GM21381 (cell line): Measurements from ENCODE around the gene CACUL1.
A peak's percentile ranks its signal among the peaks of the same experiment; 100 is the strongest.

Source experiments
- ATAC-seq: cut with Tn5 transposase; IDR thresholded peaks from one replicate; pipeline ENCODE4 v1.9.1; 2021; ENCODE audit warnings: mild to moderate bottlenecking, moderate library complexity; ENCODE audit not compliant: unreplicated experiment

The CACUL1 gene

DNA sequence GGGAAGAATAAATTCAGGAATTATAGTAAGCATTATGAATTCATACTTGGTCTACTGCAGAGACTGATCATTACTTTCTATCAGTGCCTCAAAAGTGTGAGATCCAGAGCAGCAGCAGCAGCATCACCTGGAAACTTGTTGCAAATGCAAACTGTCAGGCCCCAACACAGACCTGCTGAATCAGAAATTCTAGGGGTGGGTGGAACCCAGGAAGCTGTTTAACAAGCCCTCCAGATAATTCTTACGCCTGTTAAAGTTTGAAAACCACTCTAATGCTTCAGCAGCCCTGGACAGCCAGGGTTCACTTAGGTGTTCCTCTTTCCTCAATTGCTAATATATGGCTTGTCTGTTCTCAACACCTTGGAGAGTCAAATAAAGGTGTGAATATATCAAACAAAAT, 19.5 kb downstream of the CACUL1 start:
- no peak for ATAC-seq

DNA sequence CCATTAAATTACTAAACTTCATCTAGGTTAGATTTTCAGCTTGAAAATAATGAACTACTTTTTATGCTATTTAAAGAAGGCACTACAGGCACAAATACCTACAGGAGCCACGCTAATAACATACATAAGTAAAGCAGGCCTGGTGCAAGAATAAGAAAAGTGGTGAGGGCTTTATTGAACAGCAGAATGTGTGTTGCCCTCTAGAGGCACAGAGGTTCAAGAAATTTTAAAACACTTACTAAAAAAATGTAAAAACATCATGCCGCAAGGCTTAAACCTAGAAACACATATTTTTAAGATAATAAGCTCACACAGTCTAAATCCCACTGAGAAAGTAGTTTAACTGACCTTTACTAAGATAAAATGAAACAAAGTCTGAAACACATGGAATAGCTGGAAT, 20.3 kb downstream of the CACUL1 start:
- no peak for ATAC-seq

DNA sequence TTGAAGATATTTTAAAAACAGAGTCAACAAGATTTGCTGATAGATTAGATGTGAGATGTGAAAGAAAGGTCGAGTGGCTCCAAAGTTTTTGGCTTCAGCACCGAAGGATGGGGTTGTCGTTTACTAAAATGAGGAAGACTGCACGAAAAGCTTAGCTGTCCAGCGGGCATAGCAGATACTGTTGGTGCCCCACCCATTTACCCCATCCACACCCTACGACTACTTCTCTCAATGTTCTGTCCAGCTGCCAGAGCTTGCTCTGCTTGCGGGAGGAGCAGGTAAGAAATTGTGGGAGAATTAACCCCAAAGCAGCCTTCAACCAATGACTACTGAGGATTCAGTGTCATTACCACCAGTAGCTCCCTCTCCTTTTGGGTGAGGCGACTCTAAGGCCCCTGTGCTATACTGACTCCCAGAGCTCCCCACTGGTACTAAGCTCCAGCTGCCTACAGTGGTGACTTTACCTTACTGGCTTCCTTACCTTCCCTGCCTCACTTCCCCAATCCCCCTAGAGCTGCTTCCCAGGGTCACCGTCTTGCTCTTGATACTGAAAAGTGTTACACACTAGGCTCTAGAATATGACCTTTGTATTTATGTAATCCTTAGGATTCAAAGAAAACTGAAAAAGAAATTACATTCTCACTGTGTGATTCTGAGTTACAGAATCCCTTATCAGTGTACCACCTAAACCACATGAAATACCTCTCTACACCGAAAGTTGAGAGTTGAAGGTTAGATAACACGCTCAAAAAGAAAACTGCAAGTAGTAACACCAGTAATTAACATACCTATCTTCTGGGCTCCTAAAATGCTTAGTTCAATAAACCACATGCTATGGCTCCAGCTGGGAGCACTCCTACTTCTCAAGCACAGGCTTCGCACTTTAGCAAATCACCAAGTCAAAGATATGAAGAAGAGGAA, 22.3 kb downstream of the CACUL1 start:
- no peak for ATAC-seq

GRCh38 chr10:118730756-118731456, 23.9 kb downstream of the CACUL1 start:
- ATAC-seq: no peak

- ATAC-seq: peak; percentile 84
These were observed 25.0 kb downstream of the CACUL1 start for GRCh38 chr10:118729641-118730258.

GRCh38 chr10:118729200-118729599, 25.6 kb downstream of the CACUL1 start:
- no peak for ATAC-seq

DNA sequence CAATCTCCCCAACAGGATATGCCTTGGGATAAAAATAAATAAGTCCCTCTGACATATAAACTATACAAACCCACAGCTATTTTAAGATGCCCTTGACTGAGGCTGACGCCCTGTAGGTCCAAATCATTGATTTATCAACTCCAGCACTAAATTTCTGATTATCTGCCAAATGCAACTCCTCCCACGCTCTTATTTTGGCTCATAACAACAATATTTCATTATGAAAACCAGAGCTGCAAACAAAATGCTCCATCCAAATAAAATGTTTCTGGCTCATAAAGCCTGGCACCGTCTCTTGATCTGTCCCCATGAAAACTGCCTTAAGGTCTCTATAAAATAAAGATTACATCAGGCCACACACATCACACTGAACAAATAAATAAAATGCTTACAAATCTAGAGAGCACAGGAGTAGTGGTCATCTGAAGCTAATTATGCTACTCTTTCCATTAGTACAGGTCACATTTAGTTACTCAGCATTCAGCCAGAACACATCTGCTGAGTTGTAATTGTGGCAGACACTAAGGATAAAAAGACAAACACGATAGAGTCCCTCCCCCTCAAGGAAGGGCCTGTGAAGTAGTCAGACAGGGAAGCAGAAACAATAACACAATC, 28.8 kb downstream of the CACUL1 start:
- ATAC-seq: no peak

GRCh38 chr10:118723466-118723865, 31.3 kb downstream of the CACUL1 start:
- ATAC-seq: no peak

- ATAC-seq: no peak
These were observed 33.3 kb downstream of the CACUL1 start for GRCh38 chr10:118721539-118721876.

GRCh38 chr10:118720685-118721538, 33.9 kb downstream of the CACUL1 start:
- ATAC-seq: no peak

GRCh38 chr10:118714366-118714765, 40.4 kb downstream of the CACUL1 start:
- no peak for ATAC-seq

DNA sequence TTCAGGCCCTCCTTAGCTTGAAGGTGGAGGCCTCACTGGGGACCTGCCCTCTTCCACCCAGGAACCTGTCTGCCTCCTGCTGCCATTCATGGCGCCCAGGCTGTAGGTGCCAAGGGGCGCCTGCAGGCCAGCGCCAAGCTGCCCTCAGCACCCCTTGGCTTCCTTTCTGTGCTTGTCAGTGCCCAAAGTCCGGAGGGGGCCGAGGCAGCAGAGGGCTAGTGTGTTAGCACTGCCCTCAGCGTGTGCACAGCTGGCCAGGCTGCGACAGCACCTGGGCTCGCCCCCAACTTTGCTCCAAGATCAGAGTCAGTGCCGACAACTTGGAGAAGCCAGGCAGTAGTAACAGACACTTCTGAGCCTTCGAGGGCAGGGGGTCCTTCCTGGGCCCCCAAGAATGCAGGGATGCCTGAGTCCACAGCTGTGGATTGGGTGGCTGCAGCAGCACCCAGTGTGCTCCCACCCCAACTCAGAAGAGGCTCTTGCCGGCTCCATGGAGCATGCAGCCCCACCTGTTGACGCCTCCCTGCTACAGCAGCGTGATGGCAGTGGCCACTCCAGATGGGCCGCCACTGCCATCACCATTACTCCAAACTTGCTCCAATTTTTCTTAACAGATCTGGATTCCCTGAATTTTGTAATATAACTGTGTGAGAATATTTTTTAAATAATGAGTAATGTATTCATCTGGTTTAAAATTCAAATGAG, 41.7 kb downstream of the CACUL1 start:
- ATAC-seq: no peak

- ATAC-seq: no peak
These were observed 42.7 kb downstream of the CACUL1 start for GRCh38 chr10:118712080-118712479.

DNA sequence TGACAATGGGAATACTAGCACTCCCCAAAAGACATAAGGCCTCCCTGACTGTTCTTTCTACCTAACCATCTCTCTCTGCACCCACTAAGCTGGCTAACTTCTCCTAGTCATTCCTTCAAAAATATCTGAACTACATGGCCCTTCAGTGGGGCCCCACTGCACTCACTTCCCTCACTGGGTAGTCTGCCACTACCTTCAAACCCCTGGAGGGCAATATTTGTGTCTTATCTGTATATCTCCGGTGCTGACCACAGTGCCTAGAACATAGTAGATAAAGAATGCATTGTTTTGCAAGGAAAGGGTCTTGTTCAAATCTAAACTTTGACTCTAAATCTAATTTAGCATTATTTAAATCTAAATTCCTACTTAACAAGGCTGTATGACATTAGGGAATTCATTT, 44.3 kb downstream of the CACUL1 start:
- ATAC-seq: no peak

- ATAC-seq: no peak
These were observed 46.2 kb downstream of the CACUL1 start for GRCh38 chr10:118708571-118708970.

- ATAC-seq: no peak
These were observed 50.1 kb downstream of the CACUL1 start for GRCh38 chr10:118704711-118705110.

GRCh38 chr10:118701529-118702323, 53.0 kb downstream of the CACUL1 start:
- no peak for ATAC-seq

GRCh38 chr10:118698421-118698820, 56.3 kb downstream of the CACUL1 start:
- ATAC-seq: peak; percentile 97

GRCh38 chr10:118694848-118695247, 59.9 kb downstream of the CACUL1 start:
- ATAC-seq: no peak
